Omental fat pad (tissue), 4 donors: ENCODE data around the gene OR8D2. TPM values are rescaled to one million over a fixed set of nuclear protein-coding genes. Genes with fewer than 3 reads are reported as not detected.
"Not testable (repeated sequence)": the region's sequence is repeated elsewhere in the genome, so short reads cannot be mapped to it uniquely, and the experiment has no call there.

ENCODE experiments used
- ATAC-seq: fragments of 150-250 bp; one replicate; pipeline ENCODE4 v1.9.1; 2016; ENCODE audit warnings: mild to moderate bottlenecking, moderate library complexity; ENCODE audit not compliant: low FRiP score
- DNase-seq: peaks from one replicate; pipeline ENCODE4 v3.0.0-alpha.2; 2019; ENCODE audit warnings: low spot score
- total RNA-seq, 4 donors: library from RNA; depleted of rRNA; stranded (reverse); fragments of >200 nt; gene quantifications; one replicate each; pipeline ENCODE4 v1.1.0, GENCODE V29; 2016
- TF ChIP-seq, protein P1 (sequence below), 3 donors: fragments of 450-650 bp; IDR thresholded peaks; one replicate each; pipeline ENCODE4 v1.5.1; 2016 to 2017; ENCODE audit warnings: antibody characterized with exemption in 3 of 3, mild to moderate bottlenecking in 3 of 3, moderate library complexity in 2 of 3

OR8D2 gene
- total RNA-seq, 4 donors from 2014 or later = not detected

GRCh38 chr11:124274000-124274399, 46.0 kb downstream of the OR8D2 start:
- TF ChIP-seq, protein P1, sequence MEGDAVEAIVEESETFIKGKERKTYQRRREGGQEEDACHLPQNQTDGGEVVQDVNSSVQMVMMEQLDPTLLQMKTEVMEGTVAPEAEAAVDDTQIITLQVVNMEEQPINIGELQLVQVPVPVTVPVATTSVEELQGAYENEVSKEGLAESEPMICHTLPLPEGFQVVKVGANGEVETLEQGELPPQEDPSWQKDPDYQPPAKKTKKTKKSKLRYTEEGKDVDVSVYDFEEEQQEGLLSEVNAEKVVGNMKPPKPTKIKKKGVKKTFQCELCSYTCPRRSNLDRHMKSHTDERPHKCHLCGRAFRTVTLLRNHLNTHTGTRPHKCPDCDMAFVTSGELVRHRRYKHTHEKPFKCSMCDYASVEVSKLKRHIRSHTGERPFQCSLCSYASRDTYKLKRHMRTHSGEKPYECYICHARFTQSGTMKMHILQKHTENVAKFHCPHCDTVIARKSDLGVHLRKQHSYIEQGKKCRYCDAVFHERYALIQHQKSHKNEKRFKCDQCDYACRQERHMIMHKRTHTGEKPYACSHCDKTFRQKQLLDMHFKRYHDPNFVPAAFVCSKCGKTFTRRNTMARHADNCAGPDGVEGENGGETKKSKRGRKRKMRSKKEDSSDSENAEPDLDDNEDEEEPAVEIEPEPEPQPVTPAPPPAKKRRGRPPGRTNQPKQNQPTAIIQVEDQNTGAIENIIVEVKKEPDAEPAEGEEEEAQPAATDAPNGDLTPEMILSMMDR (IDR thresholded peaks at IDR 0.05) = no peak
- DNase-seq = no peak
- ATAC-seq = no peak

DNA sequence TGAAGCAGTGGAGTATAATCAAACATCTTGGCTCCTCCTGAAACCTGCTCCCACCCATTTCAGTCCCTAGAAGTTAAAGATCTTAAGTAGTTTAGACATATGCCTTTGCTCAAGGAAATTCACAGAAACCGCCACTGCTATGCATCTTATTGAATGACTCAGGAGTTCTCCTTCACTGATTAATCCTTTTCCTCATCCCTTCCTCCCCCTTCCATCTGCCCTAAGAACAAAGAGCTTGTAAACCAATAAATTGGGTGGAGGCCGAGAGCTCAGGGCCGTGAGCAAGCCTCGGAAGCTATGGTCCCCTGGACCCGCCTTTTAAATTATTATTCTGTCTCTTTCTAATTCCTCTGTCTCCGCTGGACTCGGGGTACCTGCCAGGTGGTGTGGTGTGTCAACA, 49.1 kb downstream of the OR8D2 start:
- ATAC-seq, DNase-seq: not testable (repeated sequence)

Other genes starting within 250 kb of the OR8D2 start
- gene VWA5A, start 204.7 kb downstream of the OR8D2 start, total RNA-seq = 10 to 100 TPM in 3 of 4 donors, 1 to 10 TPM in 1; 9.7 to 19.5 (median 15.0) TPM
- gene OR10D3, start 136.9 kb downstream of the OR8D2 start, total RNA-seq = not detected
- gene OR8G1, start 79.1 kb downstream of the OR8D2 start, total RNA-seq = not detected
- not detected for gene OR8G5, start 63.8 kb downstream of the OR8D2 start, total RNA-seq
- gene OR8D1, start 6.2 kb downstream of the OR8D2 start, total RNA-seq = not detected
- gene OR8B2, start 64.3 kb upstream of the OR8D2 start, total RNA-seq = not detected
- not detected for gene OR8B3, start 78.8 kb upstream of the OR8D2 start, total RNA-seq
- gene OR8B4, start 104.7 kb upstream of the OR8D2 start, total RNA-seq = not detected
- gene OR8B8, start 125.5 kb upstream of the OR8D2 start, total RNA-seq = not detected
- gene OR8B12, start 223.5 kb upstream of the OR8D2 start, total RNA-seq = not detected
- not detected for gene OR8A1, start 249.8 kb upstream of the OR8D2 start, total RNA-seq